ENCODE measurements around the gene ZNF3. TPM values are rescaled to one million over a fixed set of nuclear protein-coding genes. Genes with fewer than 3 reads are reported as not detected.

The ZNF3 gene
- total and polyA plus RNA-seq, 9 of the 15 experiments (the other 6 are each of a cell fraction or from before 2014, with no cell fraction given): 30.0 to 64.9 (median 51.5) TPM

DNA sequence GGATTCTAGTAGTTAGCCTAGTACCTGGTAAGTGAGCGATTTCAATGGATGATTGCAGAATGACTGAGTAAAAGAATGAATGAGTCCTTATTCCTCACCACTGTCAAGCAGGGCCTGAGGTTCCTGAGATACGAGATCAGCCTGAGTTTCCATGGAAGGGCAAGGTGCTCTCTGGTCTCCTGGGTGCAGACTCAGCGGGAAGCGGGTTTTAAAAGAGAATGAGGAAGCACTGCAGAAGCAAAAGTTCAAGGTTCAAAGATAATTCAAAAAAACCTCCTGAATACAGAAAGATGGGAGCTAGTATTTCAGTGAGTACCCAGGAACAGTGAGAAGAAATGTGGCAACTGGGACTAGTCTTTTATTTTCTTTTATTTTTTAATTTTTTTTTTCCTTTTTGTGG lies 4.3 kb downstream of the ZNF3 start:
- BruUV-seq (replicated peaks): no TSS peak

More for the DNA sequence above, 4.3 kb downstream of the ZNF3 start:
- H3K27me3 ChIP-seq (ENCODE audit: control insufficient read depth in 2 of 2, insufficient read depth in 2 of 2, low read length in 2 of 2): no peaks in the 10 kb centered on the region
- no peaks in the 10 kb centered on the region for H4K20me1 ChIP-seq (replicated peaks; ENCODE audit: control insufficient read depth, insufficient read depth, low read length)
- peaks cover 79% of the 10 kb centered on the region for H3K36me3 ChIP-seq (ENCODE audit: control insufficient read depth, insufficient read depth, low read length)
- H3K9me1 ChIP-seq (ENCODE audit: control insufficient read depth, insufficient read depth, low read length): peaks cover 4% of the 10 kb centered on the region
- CTCF ChIA-PET (ENCODE audit: low intra/inter-chr PET ratio): no interaction called here
- 100% methylated on average over 4 of the region's 4 CpGs for WGBS (ENCODE audit: insufficient coverage, low coverage, missing lambda C conversion rate)
- no peak for DNase-seq (ENCODE audit: extremely low read depth in 1 of 4, low spot score in 3 of 4)
- no peak overlapping the region for H3K27ac ChIP-seq (ENCODE audit: extremely low read depth, low read depth, low read length)
- in situ Hi-C loops (cut with MboI) (no loop called here), intact Hi-C loops (cut with micrococcal nuclease) (no loop called here)
- peaks cover 2 to 16% of the 10 kb centered on the region in 2 experiments; a peak in 3 of 5 replicates for H3K4me1 ChIP-seq (replicated peaks in 1 of 2; ENCODE audit: control insufficient read depth in 2 of 2, insufficient read depth in 2 of 2, low read length in 2 of 2)
- H3K4me2 ChIP-seq (ENCODE audit: insufficient read depth, low read length): no peak overlapping the region
- POLR2A ChIA-PET: interaction anchor here (1.3 kb wide), 1 partner anchor 10 kb away, joined by 3 read pairs; no protein-coding TSS in a partner anchor
- FAIRE-seq: no peak
- peaks cover 50% of the 10 kb centered on the region for H3K79me2 ChIP-seq (ENCODE audit: control insufficient read depth, insufficient read depth, low read length)
- peaks cover 32% of the 10 kb centered on the region for H3K9me3 ChIP-seq (replicated peaks; ENCODE audit: control insufficient read depth, insufficient read depth, low read depth, low read length)
- no peak for ATAC-seq
- H3K9ac ChIP-seq (ENCODE audit: insufficient read depth in 1 of 2, low read depth in 2 of 2, low read length in 2 of 2): no peak overlapping the region
- TF ChIP-seq CBX5 (IDR thresholded peaks at IDR 0.05; ENCODE audit: borderline replicate concordance, low read depth) (no peak), ZNF311 (CRISPR knock-in tag; IDR thresholded peaks at IDR 0.05) (no peak)
- TF ChIP-seq, protein P1, sequence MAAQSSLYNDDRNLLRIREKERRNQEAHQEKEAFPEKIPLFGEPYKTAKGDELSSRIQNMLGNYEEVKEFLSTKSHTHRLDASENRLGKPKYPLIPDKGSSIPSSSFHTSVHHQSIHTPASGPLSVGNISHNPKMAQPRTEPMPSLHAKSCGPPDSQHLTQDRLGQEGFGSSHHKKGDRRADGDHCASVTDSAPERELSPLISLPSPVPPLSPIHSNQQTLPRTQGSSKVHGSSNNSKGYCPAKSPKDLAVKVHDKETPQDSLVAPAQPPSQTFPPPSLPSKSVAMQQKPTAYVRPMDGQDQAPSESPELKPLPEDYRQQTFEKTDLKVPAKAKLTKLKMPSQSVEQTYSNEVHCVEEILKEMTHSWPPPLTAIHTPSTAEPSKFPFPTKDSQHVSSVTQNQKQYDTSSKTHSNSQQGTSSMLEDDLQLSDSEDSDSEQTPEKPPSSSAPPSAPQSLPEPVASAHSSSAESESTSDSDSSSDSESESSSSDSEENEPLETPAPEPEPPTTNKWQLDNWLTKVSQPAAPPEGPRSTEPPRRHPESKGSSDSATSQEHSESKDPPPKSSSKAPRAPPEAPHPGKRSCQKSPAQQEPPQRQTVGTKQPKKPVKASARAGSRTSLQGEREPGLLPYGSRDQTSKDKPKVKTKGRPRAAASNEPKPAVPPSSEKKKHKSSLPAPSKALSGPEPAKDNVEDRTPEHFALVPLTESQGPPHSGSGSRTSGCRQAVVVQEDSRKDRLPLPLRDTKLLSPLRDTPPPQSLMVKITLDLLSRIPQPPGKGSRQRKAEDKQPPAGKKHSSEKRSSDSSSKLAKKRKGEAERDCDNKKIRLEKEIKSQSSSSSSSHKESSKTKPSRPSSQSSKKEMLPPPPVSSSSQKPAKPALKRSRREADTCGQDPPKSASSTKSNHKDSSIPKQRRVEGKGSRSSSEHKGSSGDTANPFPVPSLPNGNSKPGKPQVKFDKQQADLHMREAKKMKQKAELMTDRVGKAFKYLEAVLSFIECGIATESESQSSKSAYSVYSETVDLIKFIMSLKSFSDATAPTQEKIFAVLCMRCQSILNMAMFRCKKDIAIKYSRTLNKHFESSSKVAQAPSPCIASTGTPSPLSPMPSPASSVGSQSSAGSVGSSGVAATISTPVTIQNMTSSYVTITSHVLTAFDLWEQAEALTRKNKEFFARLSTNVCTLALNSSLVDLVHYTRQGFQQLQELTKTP (IDR thresholded peaks at IDR 0.05; ENCODE audit: low read depth in 1 of 2, partially characterized antibody in 2 of 2): no peak
- TF ChIP-seq, protein P2, sequence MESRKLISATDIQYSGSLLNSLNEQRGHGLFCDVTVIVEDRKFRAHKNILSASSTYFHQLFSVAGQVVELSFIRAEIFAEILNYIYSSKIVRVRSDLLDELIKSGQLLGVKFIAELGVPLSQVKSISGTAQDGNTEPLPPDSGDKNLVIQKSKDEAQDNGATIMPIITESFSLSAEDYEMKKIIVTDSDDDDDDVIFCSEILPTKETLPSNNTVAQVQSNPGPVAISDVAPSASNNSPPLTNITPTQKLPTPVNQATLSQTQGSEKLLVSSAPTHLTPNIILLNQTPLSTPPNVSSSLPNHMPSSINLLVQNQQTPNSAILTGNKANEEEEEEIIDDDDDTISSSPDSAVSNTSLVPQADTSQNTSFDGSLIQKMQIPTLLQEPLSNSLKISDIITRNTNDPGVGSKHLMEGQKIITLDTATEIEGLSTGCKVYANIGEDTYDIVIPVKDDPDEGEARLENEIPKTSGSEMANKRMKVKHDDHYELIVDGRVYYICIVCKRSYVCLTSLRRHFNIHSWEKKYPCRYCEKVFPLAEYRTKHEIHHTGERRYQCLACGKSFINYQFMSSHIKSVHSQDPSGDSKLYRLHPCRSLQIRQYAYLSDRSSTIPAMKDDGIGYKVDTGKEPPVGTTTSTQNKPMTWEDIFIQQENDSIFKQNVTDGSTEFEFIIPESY (CRISPR knock-in tag; IDR thresholded peaks at IDR 0.05): 0 out of 2 replicates have a peak, but pooled peaks have one; percentile 22
- H3K4me3 ChIP-seq: no peak overlapping the region
- H2AFZ ChIP-seq (ENCODE audit: low read depth, low read length): no peak overlapping the region
